GM18873 (cell line): ENCODE measurements around the gene RFX8.
"Not testable (repeated sequence)": the region's sequence is repeated elsewhere in the genome, so short reads cannot be mapped to it uniquely, and the experiment has no call there.

Experiments used
- ATAC-seq: cut with Tn5 transposase; IDR thresholded peaks from one replicate; pipeline ENCODE4 v1.9.1; 2021; ENCODE audit warnings: mild to moderate bottlenecking, moderate library complexity, moderate number of reproducible peaks; ENCODE audit not compliant: unreplicated experiment, low FRiP score

Gene RFX8

GRCh38 chr2:101446869-101447268 is 28.0 kb downstream of the RFX8 start:
- no peak for ATAC-seq

- ATAC-seq: no peak
Measured at GRCh38 chr2:101442667-101443061, 32.2 kb downstream of the RFX8 start.

GRCh38 chr2:101442042-101442666 is 32.8 kb downstream of the RFX8 start:
- ATAC-seq: no peak

- ATAC-seq: no peak
Measured at GRCh38 chr2:101440127-101440738, 34.7 kb downstream of the RFX8 start.

GRCh38 chr2:101439716-101440115 is 35.2 kb downstream of the RFX8 start:
- no peak for ATAC-seq

GRCh38 chr2:101438555-101438954 is 36.4 kb downstream of the RFX8 start:
- not testable (repeated sequence) for ATAC-seq

- ATAC-seq: no peak
Measured at GRCh38 chr2:101435001-101435862, 39.7 kb downstream of the RFX8 start.

- ATAC-seq: no peak
Measured at GRCh38 chr2:101433465-101433864, 41.4 kb downstream of the RFX8 start.

GRCh38 chr2:101432411-101433181 is 42.3 kb downstream of the RFX8 start:
- no peak for ATAC-seq

GRCh38 chr2:101431486-101431885 is 43.4 kb downstream of the RFX8 start:
- no peak for ATAC-seq

GRCh38 chr2:101430156-101430555 is 44.8 kb downstream of the RFX8 start:
- no peak for ATAC-seq

GRCh38 chr2:101429453-101429852 is 45.5 kb downstream of the RFX8 start:
- ATAC-seq: no peak

- no peak for ATAC-seq
Measured at GRCh38 chr2:101428422-101429176, 46.3 kb downstream of the RFX8 start.

GRCh38 chr2:101427743-101428142 is 47.2 kb downstream of the RFX8 start:
- ATAC-seq: no peak

- no peak for ATAC-seq
Measured at GRCh38 chr2:101427240-101427639, 47.7 kb downstream of the RFX8 start.

GRCh38 chr2:101426822-101427221 is 48.1 kb downstream of the RFX8 start:
- ATAC-seq: no peak

- ATAC-seq: no peak
Measured at GRCh38 chr2:101420623-101421022, 54.3 kb downstream of the RFX8 start.

GRCh38 chr2:101419096-101419663 is 55.7 kb downstream of the RFX8 start:
- ATAC-seq: no peak

GRCh38 chr2:101418460-101419095 is 56.3 kb downstream of the RFX8 start:
- ATAC-seq: no peak
